K562 (cell line): Measurements from ENCODE around the gene SMYD1. TPM values are rescaled to one million over a fixed set of nuclear protein-coding genes. Genes with fewer than 3 reads are reported as not detected.

Experiments
- ATAC-seq: fragments of 200-7000 bp; cut with Tn5 transposase; 3 replicates; pipeline ENCODE4 v1.9.1; 2020; ENCODE audit warnings: moderate library complexity
- BruUV-seq: library from RNA; stranded (reverse); fragments of 400-500 nt; replicated peaks from 2 replicates; lab custom pipeline; 2021; lab: Mats Ljungman, UMichigan
- CTCF ChIA-PET: fragments of 300-600 bp; formaldehyde crosslinking; extraction: SDS; loops from one replicate; lab custom pipeline; 2021; ENCODE audit warnings: low intra/inter-chr PET ratio; lab: Yijun Ruan, JAX
- POLR2A ChIA-PET: fragments of 300-600, 350-650 bp; sonication (Branson Sonifier 250); formaldehyde crosslinking; extraction: SDS; loops from one replicate; lab custom pipeline; 2021; ENCODE audit warnings: antibody characterized with exemption, inconsistent platforms; lab: Yijun Ruan, JAX
- DNase-seq, 4 experiments: peaks; one replicate each; pipeline versions ENCODE4 v3.0.0 to v3.0.0-alpha.2; 2011 to 2018; ENCODE audit warnings: low spot score in 3 of 4, mixed read lengths in 3 of 4; ENCODE audit errors: extremely low read depth in 1 of 4
- FAIRE-seq: peaks from 2 replicates; lab custom pipeline; 2011; peaks lifted over from hg19 to GRCh38; lab: Jason Lieb, UNC
- H2AFZ ChIP-seq: 2 replicates; pipeline ENCODE4 v1.6.0; 2011; ENCODE audit warnings: low read depth, low read length, control low read depth, inconsistent platforms
- H3K27ac ChIP-seq: fragments of 200-600 bp; 3 replicates; pipeline ENCODE4 v1.8.0; 2011; ENCODE audit warnings: low read depth, mild to moderate bottlenecking, control low read depth, inconsistent platforms, low read length, moderate library complexity, mixed read lengths; ENCODE audit errors: extremely low read depth
- H3K27me3 ChIP-seq, 2 experiments: fragments of 300-600 bp in 1 of 2; 2 replicates in 1 of 2; 3 replicates in 1 of 2; pipeline versions ENCODE4 v1.6.0 to v1.8.0; 2011; ENCODE audit warnings: inconsistent platforms in 2 of 2, low read length in 2 of 2, mild to moderate bottlenecking in 1 of 2, mixed read lengths in 1 of 2, moderate library complexity in 1 of 2; ENCODE audit not compliant: control insufficient read depth in 2 of 2, insufficient read depth in 2 of 2
- H3K36me3 ChIP-seq: fragments of 300-600 bp; 3 replicates; pipeline ENCODE4 v1.8.0; 2011; ENCODE audit warnings: mild to moderate bottlenecking, low read length, inconsistent platforms; ENCODE audit not compliant: control insufficient read depth, insufficient read depth
- H3K4me1 ChIP-seq, 2 experiments: fragments of 200-600 bp in 1 of 2; replicated peaks in 1 of 2; 2 replicates in 1 of 2; 3 replicates in 1 of 2; pipeline versions ENCODE4 v1.5.1 to v1.8.0; 2011; ENCODE audit warnings: inconsistent platforms in 2 of 2, low read length in 2 of 2, mild to moderate bottlenecking in 1 of 2, mixed read lengths in 1 of 2, moderate library complexity in 1 of 2; ENCODE audit not compliant: control insufficient read depth in 2 of 2, insufficient read depth in 2 of 2
- H3K4me2 ChIP-seq: 2 replicates; pipeline ENCODE4 v1.6.1; 2011; ENCODE audit warnings: low read length, control low read depth, inconsistent platforms, mixed read lengths; ENCODE audit not compliant: insufficient read depth
- H3K4me3 ChIP-seq: fragments of 200-600 bp; sonication (generic), shearing (Covaris generic); 2 replicates; pipeline ENCODE4 v1.5.1; 2016; ENCODE audit warnings: control low read depth, inconsistent platforms
- H3K79me2 ChIP-seq: fragments of 200-600 bp; 3 replicates; pipeline ENCODE4 v1.8.0; 2011; ENCODE audit warnings: low read length, inconsistent platforms; ENCODE audit not compliant: control insufficient read depth, insufficient read depth
- H3K9ac ChIP-seq, 2 experiments: 2 replicates each; pipeline versions ENCODE4 v1.6.0 to v1.6.1; 2011; ENCODE audit warnings: low read depth in 2 of 2, low read length in 2 of 2, control low read depth in 1 of 2, inconsistent platforms in 1 of 2, mild to moderate bottlenecking in 1 of 2, mixed read lengths in 1 of 2; ENCODE audit not compliant: insufficient read depth in 1 of 2
- H3K9me1 ChIP-seq: one replicate; pipeline ENCODE4 v1.6.0; 2011; ENCODE audit warnings: inconsistent platforms, mild to moderate bottlenecking, low read length, moderate library complexity; ENCODE audit not compliant: control insufficient read depth, insufficient read depth
- H3K9me3 ChIP-seq: replicated peaks from 2 replicates; pipeline ENCODE4 v1.5.1; 2011; ENCODE audit warnings: low read depth, low read length, inconsistent platforms; ENCODE audit not compliant: control insufficient read depth, insufficient read depth
- H4K20me1 ChIP-seq: replicated peaks from 2 replicates; pipeline ENCODE4 v1.6.1; 2011; ENCODE audit warnings: low read length, inconsistent platforms, mixed read lengths; ENCODE audit not compliant: control insufficient read depth, insufficient read depth
- HCFC1 ChIP-seq: IDR thresholded peaks from 2 replicates; pipeline ENCODE4 v1.6.1; 2012; ENCODE audit warnings: low read depth, low read length, improper control_type of control experiment
- NCOA4 ChIP-seq: fragments of 450-650 bp; IDR thresholded peaks from 2 replicates; pipeline ENCODE4 v1.6.1; 2018; ENCODE audit warnings: mild to moderate bottlenecking; ENCODE audit not compliant: partially characterized antibody
- ZNF41 ChIP-seq: fragments of 250-450 bp; sonication (Bioruptor Pico); conservative IDR thresholded peaks from 2 replicates; pipeline ENCODE4 v1.4.0; 2020; ENCODE audit warnings: mild to moderate bottlenecking
- in situ Hi-C: fragments of 300-500 bp; cut with MboI; formaldehyde crosslinking; loops from 4 replicates; pipeline ENCODE4 v1.15.0; 2018; ENCODE audit warnings: inconsistent platforms, mixed read lengths
- intact Hi-C: fragments of 100-400 bp; cut with micrococcal nuclease; formaldehyde crosslinking; loops from 2 replicates; pipeline ENCODE4 v1.14.2; 2022
- polyA plus RNA-seq, 8 experiments: library from polyadenylated mRNA; depleted of rRNA in 4 of 8; stranded (reverse) in 5 of 8; unstranded in 3 of 8; fragments of >200 nt; fragmentation: Nextera tagmentation in 2 of 8; fragmentation: Illumina TruSeq in 1 of 8; extraction: Ambion mirVana in 2 of 8; extraction: Trizol in 1 of 8; gene quantifications; 2 replicates each; pipeline versions ENCODE4 v1.2.1 to v1.2.3, GENCODE V29; 2011 to 2014; ENCODE audit warnings: inconsistent platforms in 1 of 8, missing spikeins in 1 of 8
- total RNA-seq, 7 experiments: library from RNA; depleted of rRNA in 6 of 7; stranded (reverse); fragments of >200 nt in 6 of 7; fragmentation: Illumina TruSeq in 2 of 7; extraction: Trizol in 2 of 7; gene quantifications; 2 replicates each; pipeline versions ENCODE4 v1.2.1 to v1.2.3, GENCODE V29; 2011 to 2021; ENCODE audit warnings: low replicate concordance in 1 of 7
- TF ChIP-seq, protein P1 (sequence below): fragments of 250-450 bp; sonication (Bioruptor Pico); IDR thresholded peaks from 2 replicates; pipeline ENCODE4 v1.8.0; 2021; ENCODE audit warnings: moderate library complexity, mild to moderate bottlenecking, inconsistent platforms

The SMYD1 gene
- total and polyA plus RNA-seq, 9 of the 15 experiments (the other 6 are each of a cell fraction or from before 2014, with no cell fraction given): not detected

DNA sequence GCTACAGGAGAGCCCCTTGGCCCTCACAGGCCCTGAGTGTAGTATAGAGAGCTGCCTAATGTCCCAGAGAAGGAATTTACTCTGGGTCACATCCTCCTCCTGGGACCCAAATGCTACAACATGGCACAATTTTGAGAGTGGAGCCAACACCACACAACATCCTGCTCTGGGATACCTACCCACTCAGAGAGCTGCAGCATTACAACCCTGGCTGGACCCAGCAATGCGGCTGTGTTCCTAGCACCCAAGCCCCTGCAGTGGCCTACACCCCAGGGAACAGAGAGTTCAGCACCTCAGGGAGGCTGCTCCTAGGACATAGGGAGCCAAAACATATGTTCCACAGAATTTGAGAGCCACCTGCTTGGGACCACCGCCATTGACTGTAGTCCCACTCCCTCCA, 79.5 kb downstream of the SMYD1 start (continued):
- TF ChIP-seq, protein P1, sequence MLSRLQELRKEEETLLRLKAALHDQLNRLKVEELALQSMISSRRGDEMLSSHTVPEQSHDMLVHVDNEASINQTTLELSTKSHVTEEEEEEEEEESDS (CRISPR knock-in tag): no peak

DNA sequence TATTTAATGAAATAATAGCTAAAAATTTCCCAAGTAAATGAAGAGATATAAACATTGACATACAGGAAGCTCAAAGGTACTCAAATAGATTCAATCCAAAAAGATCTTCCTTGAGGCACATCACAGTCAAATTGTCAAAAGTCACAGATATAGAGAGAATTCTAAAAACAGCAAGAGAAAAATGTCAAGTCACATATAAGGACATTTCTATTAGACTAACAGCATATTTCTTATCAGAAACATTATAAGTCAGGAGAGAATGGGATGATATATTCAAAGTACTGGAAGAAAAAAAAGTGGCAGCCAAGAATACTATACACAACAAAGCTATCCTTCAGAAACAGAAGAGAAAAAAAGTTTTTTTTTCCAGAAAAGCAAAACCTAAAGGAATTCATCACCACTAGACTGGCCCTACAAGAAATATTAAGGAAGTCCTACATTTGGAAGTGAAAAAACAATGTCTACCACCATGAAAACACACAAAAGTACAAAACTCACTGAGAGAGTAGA, 81.4 kb downstream of the SMYD1 start:
- intact Hi-C loops: no loop called here
- H3K27ac ChIP-seq: no peak overlapping the region
- CTCF ChIA-PET: no interaction called here
- POLR2A ChIA-PET: interaction anchor here (0.7 kb wide), 1 partner anchor 109 kb away, joined by 3 read pairs; no protein-coding TSS in a partner anchor
- H3K4me1 ChIP-seq: no peaks in the 10 kb centered on the region; a peak in 1 of 5 replicates
- H3K27me3 ChIP-seq: peaks cover 0 to 3% of the 10 kb centered on the region in 2 experiments; a peak in 1 of 5 replicates
- no peaks in the 10 kb centered on the region for H4K20me1 ChIP-seq
- BruUV-seq: no TSS peak
- ATAC-seq (no peak), DNase-seq (no peak), FAIRE-seq (no peak)
- no peak overlapping the region for H3K4me3 ChIP-seq
- no peak overlapping the region for H3K4me2 ChIP-seq
- no peak overlapping the region for H3K9ac ChIP-seq
- H3K9me3 ChIP-seq: no peaks in the 10 kb centered on the region
- no peaks in the 10 kb centered on the region for H3K36me3 ChIP-seq
- TF ChIP-seq ZNF41 (CRISPR knock-in tag): no peak
- no peak for TF ChIP-seq HCFC1
- no peak for TF ChIP-seq NCOA4
- no peaks in the 10 kb centered on the region for H3K79me2 ChIP-seq
- no peaks in the 10 kb centered on the region for H3K9me1 ChIP-seq
- in situ Hi-C loops: no loop called here
- no peak overlapping the region for H2AFZ ChIP-seq
